Neural progenitor cell (in vitro differentiated cells): ENCODE measurements around the gene ATF2. TPM values are rescaled to one million over a fixed set of nuclear protein-coding genes. Genes with fewer than 3 reads are reported as not detected.

Experiments
- DNase-seq: peaks from one replicate; pipeline ENCODE4 v3.0.0-alpha.2; 2016; ENCODE audit warnings: low spot score
- H2AFZ ChIP-seq: fragments of 200-600 bp; sonication (generic); replicated peaks from 2 replicates; pipeline ENCODE4 v1.6.1; 2016; ENCODE audit warnings: antibody characterized with exemption
- H3F3A ChIP-seq: fragments of 200-600 bp; sonication (generic); 2 replicates; pipeline ENCODE4 v1.6.1; 2016; ENCODE audit warnings: antibody characterized with exemption, low read depth
- H3K27ac ChIP-seq: fragments of 200-600 bp; sonication (generic); 2 replicates; pipeline ENCODE4 v1.5.1; 2016; ENCODE audit warnings: mild to moderate bottlenecking
- H3K27me3 ChIP-seq: fragments of 200-600 bp; sonication (generic); 2 replicates; pipeline ENCODE4 v1.6.1; 2016; ENCODE audit warnings: mild to moderate bottlenecking, moderate library complexity
- H3K36me3 ChIP-seq: fragments of 200-600 bp; sonication (generic); 2 replicates; pipeline ENCODE4 v1.5.1; 2016
- H3K4me1 ChIP-seq: fragments of 200-600 bp; sonication (generic); 2 replicates; pipeline ENCODE4 v1.6.1; 2016; ENCODE audit warnings: mixed run types
- H3K4me2 ChIP-seq: fragments of 200-600 bp; sonication (generic); 2 replicates; pipeline ENCODE4 v1.6.1; 2016
- H3K4me3 ChIP-seq: fragments of 200-600 bp; sonication (generic); 2 replicates; pipeline ENCODE4 v1.5.1; 2016
- H3K79me2 ChIP-seq: fragments of 200-600 bp; sonication (generic); 2 replicates; pipeline ENCODE4 v1.6.1; 2016; ENCODE audit warnings: low read depth
- H3K9ac ChIP-seq: fragments of 200-600 bp; sonication (generic); 2 replicates; pipeline ENCODE4 v1.6.1; 2016
- H3K9me3 ChIP-seq: fragments of 200-600 bp; sonication (generic); 2 replicates; pipeline ENCODE4 v1.5.1; 2016; ENCODE audit warnings: low read depth
- H4K20me1 ChIP-seq: fragments of 200-600 bp; sonication (generic); 2 replicates; pipeline ENCODE4 v1.6.1; 2016; ENCODE audit warnings: low read depth
- H3K27ac Mint-ChIP-seq: 3 replicates; pipeline ENCODE4 v1.8.0; 2021; ENCODE audit warnings: mixed read lengths
- H3K27me3 Mint-ChIP-seq: 2 replicates; pipeline ENCODE4 v1.8.0; 2022; ENCODE audit warnings: low read depth, mild to moderate bottlenecking, inconsistent platforms, moderate library complexity, mixed read lengths; ENCODE audit not compliant: insufficient read depth
- H3K36me3 Mint-ChIP-seq: 3 replicates; pipeline ENCODE4 v1.8.0; 2021; ENCODE audit warnings: mixed read lengths
- H3K4me1 Mint-ChIP-seq: 3 replicates; pipeline ENCODE4 v1.8.0; 2021; ENCODE audit warnings: mixed read lengths
- H3K4me3 Mint-ChIP-seq: 3 replicates; pipeline ENCODE4 v1.8.0; 2021; ENCODE audit warnings: mild to moderate bottlenecking, moderate library complexity, mixed read lengths
- H3K9me3 Mint-ChIP-seq: 3 replicates; pipeline ENCODE4 v1.8.0; 2020; ENCODE audit warnings: mixed read lengths
- EZH2 ChIP-seq: fragments of 200-600 bp; sonication (generic); IDR thresholded peaks from 2 replicates; pipeline ENCODE4 v1.6.1; 2017; ENCODE audit warnings: antibody characterized with exemption, mild to moderate bottlenecking, moderate library complexity
- EZH2phosphoT487 ChIP-seq: fragments of 200-600 bp; sonication (generic); IDR thresholded peaks from 2 replicates; pipeline ENCODE4 v1.6.1; 2017; ENCODE audit warnings: antibody characterized with exemption
- total RNA-seq: library from RNA; depleted of rRNA; stranded (reverse); fragments of >200 nt; gene quantifications from 2 replicates; pipeline ENCODE4 v1.2.3, GENCODE V29; 2015; ENCODE audit warnings: low replicate concordance
- TF ChIP-seq, protein P1 (sequence below): fragments of 200-600 bp; sonication (generic); IDR thresholded peaks from 2 replicates; pipeline ENCODE4 v1.5.1; 2017; ENCODE audit warnings: antibody characterized with exemption, mild to moderate bottlenecking

Gene ATF2
- total RNA-seq, 1 donor from 2014 or later, result 133 TPM

DNA sequence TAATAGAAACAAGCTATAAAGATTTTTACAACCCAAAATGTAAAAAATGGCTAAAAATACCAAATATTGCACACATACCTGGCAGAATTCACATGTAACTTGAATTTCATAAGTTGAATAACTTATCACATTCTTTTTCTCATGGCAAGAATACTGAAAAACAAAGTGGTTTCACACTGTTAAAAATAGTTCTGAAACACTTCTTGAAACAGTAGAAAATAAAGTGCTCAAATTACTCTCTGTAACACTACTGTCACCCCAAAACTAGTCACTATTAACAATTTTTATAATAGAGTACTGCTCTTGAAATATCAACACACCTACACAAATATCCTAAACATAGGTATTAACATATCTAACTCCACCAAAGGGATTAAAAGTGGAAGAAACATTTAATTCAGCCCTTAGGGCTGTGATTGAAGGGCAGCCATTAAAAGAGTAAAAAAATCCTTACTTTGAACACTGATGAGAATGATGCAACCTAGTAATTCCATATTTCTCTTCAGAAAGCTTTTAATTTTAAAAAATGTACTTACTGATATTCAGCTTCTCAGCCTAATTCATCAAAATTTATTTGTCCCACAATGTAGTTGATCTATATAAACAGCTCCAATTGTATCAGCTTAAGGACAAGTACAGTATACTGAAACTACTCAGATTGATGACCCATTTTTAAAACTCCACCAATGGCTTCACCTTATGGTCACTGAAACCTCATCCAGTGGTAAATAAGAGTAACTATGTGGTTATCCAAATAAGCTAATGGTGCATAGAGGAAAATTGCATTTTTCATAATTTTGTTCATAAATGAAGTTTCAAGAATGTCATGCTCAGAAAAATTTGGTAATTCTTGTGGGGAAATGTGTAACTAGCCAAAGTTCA is 31.4 kb downstream of the ATF2 start:
- no peaks in the 10 kb centered on the region for H3F3A ChIP-seq
- H3K36me3 ChIP-seq, result peaks cover 28% of the 10 kb centered on the region
- DNase-seq, result no peak
- no peak overlapping the region for H3K27ac Mint-ChIP-seq
- H3K27me3 ChIP-seq, result no peaks in the 10 kb centered on the region
- no peaks in the 10 kb centered on the region for H3K4me1 ChIP-seq
- H3K9me3 Mint-ChIP-seq, result no peaks in the 10 kb centered on the region
- no peak overlapping the region for H3K4me2 ChIP-seq
- H3K36me3 Mint-ChIP-seq, result peaks cover 37% of the 10 kb centered on the region
- TF ChIP-seq, protein P1, sequence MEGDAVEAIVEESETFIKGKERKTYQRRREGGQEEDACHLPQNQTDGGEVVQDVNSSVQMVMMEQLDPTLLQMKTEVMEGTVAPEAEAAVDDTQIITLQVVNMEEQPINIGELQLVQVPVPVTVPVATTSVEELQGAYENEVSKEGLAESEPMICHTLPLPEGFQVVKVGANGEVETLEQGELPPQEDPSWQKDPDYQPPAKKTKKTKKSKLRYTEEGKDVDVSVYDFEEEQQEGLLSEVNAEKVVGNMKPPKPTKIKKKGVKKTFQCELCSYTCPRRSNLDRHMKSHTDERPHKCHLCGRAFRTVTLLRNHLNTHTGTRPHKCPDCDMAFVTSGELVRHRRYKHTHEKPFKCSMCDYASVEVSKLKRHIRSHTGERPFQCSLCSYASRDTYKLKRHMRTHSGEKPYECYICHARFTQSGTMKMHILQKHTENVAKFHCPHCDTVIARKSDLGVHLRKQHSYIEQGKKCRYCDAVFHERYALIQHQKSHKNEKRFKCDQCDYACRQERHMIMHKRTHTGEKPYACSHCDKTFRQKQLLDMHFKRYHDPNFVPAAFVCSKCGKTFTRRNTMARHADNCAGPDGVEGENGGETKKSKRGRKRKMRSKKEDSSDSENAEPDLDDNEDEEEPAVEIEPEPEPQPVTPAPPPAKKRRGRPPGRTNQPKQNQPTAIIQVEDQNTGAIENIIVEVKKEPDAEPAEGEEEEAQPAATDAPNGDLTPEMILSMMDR, result no peak
- TF ChIP-seq EZH2phosphoT487 (no peak), EZH2 (no peak)
- no peak overlapping the region for H3K4me3 ChIP-seq
- peaks cover 64% of the 10 kb centered on the region for H4K20me1 ChIP-seq
- no peaks in the 10 kb centered on the region for H3K9me3 ChIP-seq
- H2AFZ ChIP-seq, result no peak overlapping the region
- H3K4me1 Mint-ChIP-seq, result no peaks in the 10 kb centered on the region
- peaks cover 96% of the 10 kb centered on the region for H3K79me2 ChIP-seq
- no peaks in the 10 kb centered on the region for H3K27me3 Mint-ChIP-seq
- H3K9ac ChIP-seq, result no peak overlapping the region
- H3K27ac ChIP-seq, result no peak overlapping the region
- no peak overlapping the region for H3K4me3 Mint-ChIP-seq

DNA sequence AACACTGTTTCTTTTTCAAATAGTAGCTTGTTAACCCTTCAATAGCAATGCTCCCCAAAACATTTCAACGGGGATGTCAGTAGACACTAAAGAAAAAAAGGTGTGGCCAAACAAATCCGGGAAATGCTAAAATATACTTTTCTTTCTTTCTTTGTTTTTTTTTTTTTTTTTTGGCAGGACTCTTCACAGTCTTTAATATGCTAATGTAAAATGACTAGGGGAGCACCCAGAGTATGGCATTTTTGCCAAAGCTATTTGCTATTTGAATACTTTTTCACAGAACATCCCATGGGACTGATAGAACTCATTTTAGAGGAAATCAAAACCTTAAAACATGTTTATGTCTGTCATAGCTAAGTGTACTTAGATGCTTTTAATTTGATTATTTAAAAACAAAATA is 32.1 kb downstream of the ATF2 start:
- H3K4me3 Mint-ChIP-seq, result no peak overlapping the region
- H3K27me3 Mint-ChIP-seq, result no peaks in the 10 kb centered on the region
- H3K79me2 ChIP-seq, result peaks cover 96% of the 10 kb centered on the region
- H2AFZ ChIP-seq, result no peak overlapping the region
- H3K9me3 ChIP-seq, result no peaks in the 10 kb centered on the region
- no peak overlapping the region for H3K4me3 ChIP-seq
- H3K36me3 ChIP-seq, result peaks cover 35% of the 10 kb centered on the region
- H4K20me1 ChIP-seq, result peaks cover 62% of the 10 kb centered on the region
- no peak for DNase-seq
- no peaks in the 10 kb centered on the region for H3K4me1 ChIP-seq
- no peaks in the 10 kb centered on the region for H3K27me3 ChIP-seq
- H3K9me3 Mint-ChIP-seq, result no peaks in the 10 kb centered on the region
- TF ChIP-seq, protein P1, result no peak
- TF ChIP-seq EZH2 (no peak), EZH2phosphoT487 (no peak)
- no peak overlapping the region for H3K27ac Mint-ChIP-seq
- no peak overlapping the region for H3K4me2 ChIP-seq
- H3K27ac ChIP-seq, result no peak overlapping the region
- H3K4me1 Mint-ChIP-seq, result no peaks in the 10 kb centered on the region
- H3F3A ChIP-seq, result peaks cover 3% of the 10 kb centered on the region
- no peak overlapping the region for H3K9ac ChIP-seq
- peaks cover 37% of the 10 kb centered on the region for H3K36me3 Mint-ChIP-seq

DNA sequence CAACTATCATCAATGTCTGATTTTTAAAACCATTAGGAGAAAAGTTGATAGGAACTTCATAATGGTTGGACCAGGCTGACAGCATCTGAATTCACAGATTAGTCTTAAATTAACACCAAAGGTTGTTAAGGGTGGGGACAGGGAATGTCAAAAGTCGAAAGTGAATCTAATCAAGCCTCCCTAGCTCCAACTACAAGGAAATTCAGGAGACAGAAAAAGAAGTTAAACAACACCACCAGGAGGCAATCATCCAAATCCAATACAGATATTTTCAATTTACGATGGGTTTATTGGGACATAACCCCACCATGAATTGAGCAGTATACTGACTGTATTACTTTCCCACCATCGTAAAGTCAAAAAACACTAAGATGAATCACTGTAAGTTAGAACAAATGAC is 32.8 kb downstream of the ATF2 start:
- no peak for DNase-seq
- Histone ChIP-seq H3K36me3 (peaks cover 40% of the 10 kb centered on the region), H4K20me1 (peaks cover 56% of the 10 kb centered on the region)

More for the DNA sequence above, 32.8 kb downstream of the ATF2 start:
- TF ChIP-seq, protein P1, result no peak
- TF ChIP-seq EZH2 (no peak), EZH2phosphoT487 (no peak)
- H3K4me2 ChIP-seq, result no peak overlapping the region
- no peak overlapping the region for H2AFZ ChIP-seq
- no peaks in the 10 kb centered on the region for H3K4me1 Mint-ChIP-seq
- H3K27me3 ChIP-seq, result no peaks in the 10 kb centered on the region
- peaks cover 39% of the 10 kb centered on the region for H3K36me3 Mint-ChIP-seq
- no peak overlapping the region for H3K4me3 ChIP-seq
- no peaks in the 10 kb centered on the region for H3K9me3 ChIP-seq
- H3K27ac Mint-ChIP-seq, result no peak overlapping the region
- H3K9me3 Mint-ChIP-seq, result no peaks in the 10 kb centered on the region
- H3K79me2 ChIP-seq, result peaks cover 96% of the 10 kb centered on the region
- no peak overlapping the region for H3K4me3 Mint-ChIP-seq
- no peaks in the 10 kb centered on the region for H3K27me3 Mint-ChIP-seq
- no peak overlapping the region for H3K9ac ChIP-seq
- H3F3A ChIP-seq, result peaks cover 3% of the 10 kb centered on the region
- H3K4me1 ChIP-seq, result no peaks in the 10 kb centered on the region
- no peak overlapping the region for H3K27ac ChIP-seq
